ENCODE data around the gene F7. TPM values are rescaled to one million over a fixed set of nuclear protein-coding genes. Genes with fewer than 3 reads are reported as not detected.

F7 gene
- polyA plus RNA-seq, 12 donors = 0.94 to 3.5 (median 1.7) TPM; not detected in 2

DNA sequence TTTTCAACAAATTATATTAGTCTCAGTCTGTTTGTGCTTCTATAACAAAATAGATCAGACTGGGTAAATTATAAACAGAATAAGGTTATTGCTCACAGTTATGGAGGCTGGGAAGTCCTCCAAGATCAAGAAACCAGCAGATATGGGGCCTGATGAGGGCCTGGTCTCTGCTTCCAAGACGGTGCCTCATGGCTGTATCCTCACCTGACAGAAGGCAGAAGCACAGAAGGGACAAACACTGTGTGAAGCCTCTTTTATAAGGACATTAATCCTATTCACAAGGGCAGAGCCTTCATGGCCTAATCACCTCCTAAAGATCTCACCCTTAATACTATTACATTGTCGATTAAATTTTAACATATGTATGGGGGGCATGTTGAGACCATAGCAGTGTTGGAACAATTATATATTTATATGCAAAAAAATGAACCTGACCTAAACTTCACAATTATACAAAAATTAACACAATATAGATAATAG, 29.7 kb downstream of the F7 start:
- no peak for DNase-seq

DNA sequence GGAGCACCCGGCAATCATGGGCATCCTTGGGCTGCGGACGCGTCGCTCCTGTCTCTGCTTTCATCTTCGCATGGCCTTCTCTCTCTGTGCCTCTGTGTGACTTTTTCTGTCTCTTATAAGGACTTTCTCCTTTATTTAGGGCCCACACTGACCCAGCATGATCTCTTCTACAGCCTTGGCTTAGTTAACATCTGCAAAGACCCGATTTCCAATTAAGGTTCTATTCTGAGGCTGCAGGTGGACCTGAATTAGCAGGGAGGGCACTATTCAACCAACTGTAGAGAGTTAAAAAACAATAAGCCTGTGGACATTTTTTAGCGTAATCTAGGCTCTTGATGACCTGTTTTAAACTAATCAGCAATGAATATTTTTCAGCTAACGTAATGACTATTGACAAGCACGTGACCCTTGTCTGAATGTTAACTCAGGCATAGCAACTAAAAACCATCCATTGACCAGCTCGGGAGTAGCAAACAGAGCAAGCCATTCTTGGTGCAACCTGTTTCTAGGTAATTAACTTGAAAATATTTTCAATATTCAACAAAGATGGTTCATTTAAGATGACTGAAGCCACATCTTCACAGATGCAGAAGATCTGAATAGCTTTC, 32.2 kb downstream of the F7 start:
- no peak for DNase-seq

DNA sequence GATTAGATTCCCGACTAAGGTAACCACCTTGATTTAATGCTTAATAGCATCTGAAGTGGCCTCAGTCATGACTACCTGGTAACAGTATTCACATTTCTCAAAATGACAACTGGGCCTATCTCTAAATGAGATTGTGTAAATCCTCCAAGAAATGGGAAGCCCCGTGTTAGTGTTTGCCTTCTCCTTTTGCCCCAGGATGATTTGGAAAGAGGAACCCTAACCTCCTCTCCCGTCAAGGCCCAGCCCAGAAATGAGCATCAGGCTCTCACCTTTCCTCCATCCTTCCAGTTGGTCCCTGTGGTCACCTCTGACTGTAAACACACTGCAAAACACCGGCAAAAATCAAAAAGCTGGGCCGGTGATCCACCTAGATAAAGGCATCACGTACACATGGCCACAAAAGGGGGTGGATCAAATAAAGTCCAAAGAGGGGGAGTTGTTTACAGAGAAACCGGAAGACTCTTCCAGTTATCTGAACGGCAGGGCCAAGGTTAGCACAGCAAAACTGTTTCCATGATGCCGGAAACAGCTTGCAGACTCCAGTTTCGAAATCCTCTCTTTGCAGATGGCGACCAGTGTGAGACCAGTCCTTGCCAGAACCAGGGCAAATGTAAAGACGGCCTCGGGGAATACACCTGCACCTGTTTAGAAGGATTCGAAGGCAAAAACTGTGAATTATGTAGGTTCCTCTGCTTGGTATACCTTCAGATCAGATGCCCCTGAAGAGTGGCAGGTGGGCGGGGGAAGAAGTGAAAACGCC, 33.4 kb downstream of the F7 start:
- no peak for DNase-seq

DNA sequence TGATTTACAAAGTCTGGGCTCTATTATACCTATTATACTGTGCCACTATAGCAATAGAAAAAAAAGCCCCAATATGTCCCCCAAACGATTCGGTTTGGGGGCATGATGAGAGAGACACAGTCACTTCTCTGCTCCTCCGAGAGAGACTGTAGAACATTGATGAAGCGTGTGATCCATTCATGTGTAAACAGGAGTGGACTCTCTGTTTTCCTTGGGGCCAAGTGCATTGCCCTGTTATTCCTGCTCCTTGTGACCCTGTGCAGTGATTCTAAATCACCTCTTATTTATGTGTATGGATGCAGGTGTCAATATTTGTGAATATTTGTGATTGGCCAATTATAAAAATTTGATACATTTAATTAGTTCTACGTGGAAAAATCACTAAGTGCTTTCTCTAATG, 34.0 kb downstream of the F7 start:
- DNase-seq = no peak

DNA sequence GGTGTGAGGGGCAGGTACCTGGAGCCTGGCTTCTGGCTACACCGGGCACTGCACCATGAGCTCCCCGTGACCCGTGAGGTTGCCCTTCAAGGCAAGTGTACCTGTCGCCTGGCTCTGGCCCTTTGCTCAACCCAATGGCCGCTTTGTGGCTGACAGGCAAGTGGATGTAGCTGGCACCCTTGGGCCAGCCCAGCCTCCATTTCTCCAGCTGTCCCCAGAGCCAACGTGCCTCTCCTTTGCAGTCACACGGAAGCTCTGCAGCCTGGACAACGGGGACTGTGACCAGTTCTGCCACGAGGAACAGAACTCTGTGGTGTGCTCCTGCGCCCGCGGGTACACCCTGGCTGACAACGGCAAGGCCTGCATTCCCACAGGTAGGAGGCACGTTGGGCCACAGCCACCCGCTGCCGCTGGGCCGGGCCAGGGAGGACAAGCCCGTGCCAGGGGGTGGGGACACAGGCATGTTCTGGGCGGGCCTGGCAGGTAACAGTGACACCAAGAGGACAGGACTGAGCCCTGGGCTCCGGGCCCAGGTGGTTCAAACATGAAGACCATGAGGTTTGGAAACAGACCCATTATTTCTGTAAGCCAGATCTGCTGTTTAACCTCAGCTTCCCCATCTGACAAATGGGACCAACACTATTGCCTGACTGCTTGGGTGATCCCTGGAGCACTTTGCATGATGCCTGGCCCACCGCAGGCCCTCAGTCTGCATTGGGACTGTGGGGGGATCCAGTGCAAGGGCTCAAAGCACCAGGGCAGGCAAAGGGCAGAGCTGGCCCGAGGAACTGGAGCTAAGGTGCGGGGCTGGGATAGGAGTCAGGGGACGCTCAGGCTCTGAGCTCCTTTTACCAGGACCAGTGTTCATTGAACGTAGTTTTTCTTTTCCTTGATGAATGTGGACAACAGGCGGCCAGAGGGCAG, 35.3 kb downstream of the F7 start:
- DNase-seq = no peak

DNA sequence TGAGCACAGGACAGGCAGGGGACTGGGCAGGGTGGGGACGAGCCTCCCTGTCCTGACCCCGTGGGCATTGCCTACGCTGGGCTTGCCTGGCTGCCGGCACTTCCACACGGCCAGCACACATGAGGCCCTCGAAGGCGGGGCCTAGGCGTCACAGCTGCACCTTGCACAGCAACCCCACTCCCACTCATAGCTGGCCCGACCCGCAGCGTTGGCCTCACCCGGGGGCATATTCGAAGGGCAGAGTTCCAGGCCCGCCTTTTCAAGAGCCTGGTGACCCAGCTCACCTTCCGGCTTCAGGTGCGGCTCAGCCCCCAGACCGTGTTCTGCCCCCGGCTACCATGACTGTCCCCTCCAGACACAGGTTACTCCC, 36.0 kb downstream of the F7 start:
- no peak for DNase-seq

DNA sequence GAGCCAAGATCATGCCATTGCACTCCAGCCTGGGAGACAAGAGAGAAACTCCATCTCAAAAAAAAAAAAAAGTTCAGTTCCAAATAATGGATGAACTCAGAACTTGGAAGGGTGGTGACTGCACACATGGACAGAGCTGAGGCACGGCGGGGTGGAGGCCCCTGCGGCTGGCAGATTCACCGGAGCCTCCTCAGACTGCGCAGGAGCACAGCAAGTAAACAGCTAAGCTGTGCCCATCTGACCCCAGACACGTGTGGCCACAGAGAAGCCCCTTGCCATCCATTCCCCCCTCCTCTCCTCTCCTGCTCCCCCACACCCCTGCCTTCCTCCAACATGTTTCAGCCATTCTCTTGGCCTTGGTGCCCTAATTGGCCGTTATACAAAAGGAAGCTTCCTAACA, 37.3 kb downstream of the F7 start:
- no peak for DNase-seq

DNA sequence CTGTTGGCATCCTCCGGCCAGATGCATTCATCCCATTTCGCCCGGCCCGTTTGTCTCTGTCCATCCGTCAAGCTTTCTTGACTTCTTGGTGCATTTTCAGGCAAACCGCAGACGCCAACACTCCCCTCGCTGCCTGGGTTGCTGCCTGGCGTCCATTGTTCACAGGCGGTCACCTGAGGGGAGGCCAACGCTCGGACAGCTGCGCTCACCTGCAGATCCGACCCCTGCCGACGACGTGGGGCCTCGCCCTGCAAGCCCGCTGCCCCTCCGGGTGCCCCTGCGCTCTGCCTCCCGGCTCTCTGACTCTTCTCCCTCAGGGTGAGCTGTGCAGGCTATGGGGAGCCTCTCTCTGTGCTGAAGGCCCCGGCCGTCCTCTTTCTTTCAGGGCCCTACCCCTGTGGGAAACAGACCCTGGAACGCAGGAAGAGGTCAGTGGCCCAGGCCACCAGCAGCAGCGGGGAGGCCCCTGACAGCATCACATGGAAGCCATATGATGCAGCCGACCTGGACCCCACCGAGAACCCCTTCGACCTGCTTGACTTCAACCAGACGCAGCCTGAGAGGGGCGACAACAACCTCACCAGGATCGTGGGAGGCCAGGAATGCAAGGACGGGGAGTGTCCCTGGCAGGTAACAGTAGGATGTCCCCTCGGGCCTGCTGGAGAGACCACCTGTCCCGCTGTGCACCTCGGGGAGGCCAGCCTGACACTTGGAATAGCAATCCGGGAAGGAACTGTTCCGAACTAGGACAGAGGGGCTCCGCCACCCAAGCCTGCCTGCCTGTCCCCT, 38.1 kb downstream of the F7 start:
- no peak for DNase-seq

DNA sequence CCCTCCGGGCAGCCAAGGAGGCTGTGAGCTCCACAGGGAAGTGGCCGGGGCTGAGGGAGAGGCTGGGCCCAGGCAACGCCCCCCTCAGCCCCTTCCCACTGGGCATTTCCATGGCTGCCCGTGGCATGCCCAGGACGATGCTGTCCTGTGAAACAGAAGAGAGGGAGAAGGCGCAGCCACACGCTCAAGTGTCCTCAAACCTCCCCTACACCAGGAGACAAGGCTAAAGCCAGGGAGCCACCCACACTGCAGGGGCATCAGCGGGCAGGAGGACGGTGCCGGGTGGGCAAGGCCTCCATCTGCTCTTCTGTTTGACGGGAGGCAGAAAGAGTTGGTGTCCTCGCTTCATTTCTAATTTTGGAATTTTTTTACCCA, 38.7 kb downstream of the F7 start:
- no peak for DNase-seq

DNA sequence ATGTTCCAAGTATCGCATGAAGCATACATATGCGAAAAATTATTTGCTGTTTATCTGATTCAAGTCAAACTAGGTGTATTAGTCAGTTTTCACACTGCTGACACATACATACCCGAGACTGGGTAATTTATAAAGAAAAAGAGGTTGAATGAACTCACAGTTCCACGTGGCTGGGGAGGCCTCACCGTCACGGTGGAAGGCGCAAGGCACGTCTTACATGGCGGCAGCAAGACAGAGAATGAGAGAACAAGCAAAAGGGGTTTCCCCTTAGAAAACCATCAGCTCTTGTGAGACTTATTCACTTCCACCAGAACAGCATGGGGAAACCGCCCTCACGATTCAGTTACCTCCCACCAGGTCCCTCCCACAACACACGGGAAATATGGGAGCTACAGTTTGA, 39.9 kb downstream of the F7 start:
- DNase-seq = no peak

DNA sequence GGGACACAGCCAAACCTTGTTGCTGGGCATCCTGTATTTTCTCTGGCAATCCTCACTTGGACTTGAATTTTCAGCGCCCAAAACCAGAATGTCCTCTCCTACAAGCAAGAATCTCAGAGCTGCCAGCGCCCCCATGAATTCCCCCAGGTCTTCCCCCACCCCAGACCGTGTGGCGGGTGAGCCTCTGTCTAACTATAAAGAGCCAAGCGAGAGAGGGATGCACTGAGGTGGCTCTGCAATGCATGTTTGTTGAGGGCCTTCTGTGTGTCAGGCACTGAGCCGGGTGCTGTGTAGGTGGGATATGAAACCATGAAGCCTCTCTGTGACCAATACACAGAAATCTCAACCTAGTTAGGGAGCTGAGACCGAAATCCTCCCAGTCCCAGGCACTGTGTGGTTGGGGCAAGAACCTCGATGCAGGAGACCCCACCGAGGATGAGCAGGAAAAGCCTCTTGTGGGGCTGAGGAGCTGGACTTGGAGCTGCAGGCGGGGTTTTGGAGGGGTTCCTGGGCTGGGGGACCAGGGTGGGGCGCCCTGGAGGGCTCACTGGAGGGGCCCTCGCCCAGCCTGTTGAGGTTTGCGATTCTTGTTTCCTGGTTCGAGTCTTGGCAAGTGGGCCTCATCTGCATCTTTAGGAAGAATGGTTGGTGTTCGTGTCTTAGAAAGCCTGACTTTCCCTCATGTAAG, 40.5 kb downstream of the F7 start:
- DNase-seq = no peak

DNA sequence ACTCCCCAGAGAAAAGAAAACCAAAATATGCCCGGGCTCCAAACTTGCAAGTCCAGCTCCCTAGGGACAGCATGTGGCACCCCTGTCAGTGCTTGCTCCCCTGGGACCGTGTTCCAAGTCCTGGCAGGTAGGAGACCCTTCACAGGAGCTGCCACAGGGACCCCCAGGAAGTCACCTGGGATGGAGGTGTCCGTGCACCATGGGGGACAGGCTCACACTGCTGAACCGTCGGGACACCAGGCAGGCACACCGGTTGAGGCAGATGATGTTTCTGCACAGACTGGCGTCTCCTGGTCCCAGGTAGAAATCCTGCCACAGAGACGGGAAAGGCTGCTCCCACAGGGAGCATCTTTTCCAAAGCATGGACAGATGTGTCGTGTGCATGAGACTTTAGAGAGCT, 41.2 kb downstream of the F7 start:
- DNase-seq = no peak

DNA sequence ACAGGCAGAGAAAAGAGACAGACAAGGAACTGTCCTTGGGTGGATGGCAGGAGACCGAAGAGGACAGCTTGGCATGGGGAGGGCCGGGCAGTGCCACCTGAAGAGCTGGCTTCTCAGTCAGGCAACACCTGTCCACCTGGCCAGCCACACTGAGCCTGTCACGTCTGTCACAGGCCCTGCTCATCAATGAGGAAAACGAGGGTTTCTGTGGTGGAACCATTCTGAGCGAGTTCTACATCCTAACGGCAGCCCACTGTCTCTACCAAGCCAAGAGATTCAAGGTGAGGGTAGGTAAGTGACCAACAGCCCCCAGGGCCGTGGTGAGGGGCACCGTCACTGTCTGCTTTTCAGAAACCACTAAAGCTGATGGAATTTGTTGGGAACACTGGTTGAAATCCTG, 41.6 kb downstream of the F7 start:
- no peak for DNase-seq

DNA sequence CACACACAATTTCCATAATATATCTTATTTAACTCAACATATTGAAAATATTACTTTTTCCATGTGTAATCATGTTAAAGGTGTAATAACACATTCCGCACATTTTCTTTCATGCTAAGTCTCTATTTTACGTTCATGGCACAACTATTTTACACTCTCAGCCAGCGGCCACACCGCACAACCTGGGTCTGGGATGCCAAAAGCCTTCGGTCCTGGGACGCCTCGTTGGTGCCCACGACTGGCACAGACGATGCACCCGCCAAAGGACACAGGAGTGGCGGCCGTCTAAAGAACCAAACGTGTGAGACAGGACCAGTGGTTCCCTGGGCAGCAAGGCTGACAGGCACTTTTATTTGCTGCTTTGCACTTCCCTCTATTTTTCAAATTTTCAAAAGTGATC, 42.8 kb downstream of the F7 start:
- no peak for DNase-seq

DNA sequence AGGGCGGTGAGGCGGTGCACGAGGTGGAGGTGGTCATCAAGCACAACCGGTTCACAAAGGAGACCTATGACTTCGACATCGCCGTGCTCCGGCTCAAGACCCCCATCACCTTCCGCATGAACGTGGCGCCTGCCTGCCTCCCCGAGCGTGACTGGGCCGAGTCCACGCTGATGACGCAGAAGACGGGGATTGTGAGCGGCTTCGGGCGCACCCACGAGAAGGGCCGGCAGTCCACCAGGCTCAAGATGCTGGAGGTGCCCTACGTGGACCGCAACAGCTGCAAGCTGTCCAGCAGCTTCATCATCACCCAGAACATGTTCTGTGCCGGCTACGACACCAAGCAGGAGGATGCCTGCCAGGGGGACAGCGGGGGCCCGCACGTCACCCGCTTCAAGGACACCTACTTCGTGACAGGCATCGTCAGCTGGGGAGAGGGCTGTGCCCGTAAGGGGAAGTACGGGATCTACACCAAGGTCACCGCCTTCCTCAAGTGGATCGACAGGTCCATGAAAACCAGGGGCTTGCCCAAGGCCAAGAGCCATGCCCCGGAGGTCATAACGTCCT, 43.4 kb downstream of the F7 start:
- no peak for DNase-seq

DNA sequence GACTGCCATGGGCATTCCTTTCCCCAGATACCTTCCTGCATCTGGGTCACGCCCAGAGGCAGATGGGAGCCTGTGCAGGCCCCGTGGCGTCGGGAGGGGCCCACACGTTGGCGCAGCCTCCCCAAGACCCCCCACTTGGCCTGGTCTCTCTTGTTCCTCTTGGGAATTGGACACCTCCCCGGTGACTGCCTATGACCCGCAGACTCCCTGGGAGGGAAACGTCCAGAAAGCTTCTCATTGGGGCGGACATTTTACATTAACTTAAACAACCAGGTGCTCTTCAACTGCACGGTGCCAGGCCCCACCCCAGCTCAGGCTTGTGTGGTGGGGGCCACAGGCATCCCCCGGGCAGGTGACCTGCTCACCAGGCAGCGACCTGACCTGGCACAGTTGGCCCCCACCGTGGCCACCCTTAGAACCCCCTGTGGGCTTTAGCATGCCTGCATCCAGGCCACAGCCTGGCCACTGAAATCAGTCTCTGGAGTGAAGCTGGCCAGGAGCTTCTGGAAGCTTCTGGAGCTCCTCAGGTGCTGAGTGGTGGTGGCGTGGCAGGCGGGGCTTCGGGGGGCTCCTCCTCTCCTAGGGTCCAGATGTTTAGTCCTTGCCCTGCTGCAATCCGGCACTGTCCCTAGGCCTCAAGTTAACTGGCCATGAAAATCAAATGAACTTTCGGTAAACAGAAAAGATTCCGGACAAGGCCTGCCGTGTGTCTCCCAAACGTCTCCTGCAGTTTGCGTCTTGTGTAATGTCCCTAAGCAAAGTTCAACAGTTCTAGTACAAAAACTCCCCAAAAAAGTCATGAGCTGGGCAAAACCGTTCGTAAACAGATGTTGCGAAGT, 44.3 kb downstream of the F7 start:
- no peak for DNase-seq

DNA sequence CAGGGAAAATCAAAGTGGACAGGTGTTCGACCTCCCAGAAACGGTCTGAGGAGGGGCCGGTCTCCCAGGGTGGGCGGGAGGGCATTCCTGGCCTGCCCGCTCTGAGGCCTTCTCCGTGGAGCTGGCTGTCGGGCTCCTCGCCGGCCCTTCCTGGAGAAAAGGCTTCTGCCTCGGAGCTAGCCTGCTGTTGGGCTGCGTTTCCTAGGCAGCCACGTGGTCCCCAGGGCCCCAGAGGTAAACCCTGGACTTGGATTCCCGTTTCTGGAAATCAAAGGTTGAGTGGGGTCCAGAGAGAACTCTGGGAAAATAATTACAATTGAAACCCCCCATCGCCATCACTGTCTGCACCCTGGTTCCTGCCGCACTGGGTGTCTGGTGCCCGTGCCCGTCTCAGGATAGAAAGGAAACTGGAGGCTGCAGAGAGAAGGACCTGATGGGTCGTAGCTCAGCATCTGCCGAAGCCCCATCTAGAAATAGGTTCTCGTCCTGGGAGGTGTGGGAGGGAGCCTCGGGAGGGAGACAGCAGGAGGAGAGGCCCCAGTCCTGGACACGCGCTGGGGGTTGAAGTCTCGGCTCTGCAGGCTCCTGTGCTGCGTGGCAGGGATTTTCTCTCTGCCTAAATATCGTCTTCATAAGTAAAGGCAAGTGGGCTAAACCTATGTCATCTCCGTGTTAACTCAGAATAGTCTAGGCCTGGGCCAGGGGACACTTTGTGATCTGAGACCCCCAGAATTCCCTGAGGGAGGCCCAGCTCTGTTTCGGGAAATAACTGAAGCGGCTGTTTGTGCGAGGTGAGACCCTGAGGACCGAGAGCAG, 45.2 kb downstream of the F7 start:
- no peak for DNase-seq

DNA sequence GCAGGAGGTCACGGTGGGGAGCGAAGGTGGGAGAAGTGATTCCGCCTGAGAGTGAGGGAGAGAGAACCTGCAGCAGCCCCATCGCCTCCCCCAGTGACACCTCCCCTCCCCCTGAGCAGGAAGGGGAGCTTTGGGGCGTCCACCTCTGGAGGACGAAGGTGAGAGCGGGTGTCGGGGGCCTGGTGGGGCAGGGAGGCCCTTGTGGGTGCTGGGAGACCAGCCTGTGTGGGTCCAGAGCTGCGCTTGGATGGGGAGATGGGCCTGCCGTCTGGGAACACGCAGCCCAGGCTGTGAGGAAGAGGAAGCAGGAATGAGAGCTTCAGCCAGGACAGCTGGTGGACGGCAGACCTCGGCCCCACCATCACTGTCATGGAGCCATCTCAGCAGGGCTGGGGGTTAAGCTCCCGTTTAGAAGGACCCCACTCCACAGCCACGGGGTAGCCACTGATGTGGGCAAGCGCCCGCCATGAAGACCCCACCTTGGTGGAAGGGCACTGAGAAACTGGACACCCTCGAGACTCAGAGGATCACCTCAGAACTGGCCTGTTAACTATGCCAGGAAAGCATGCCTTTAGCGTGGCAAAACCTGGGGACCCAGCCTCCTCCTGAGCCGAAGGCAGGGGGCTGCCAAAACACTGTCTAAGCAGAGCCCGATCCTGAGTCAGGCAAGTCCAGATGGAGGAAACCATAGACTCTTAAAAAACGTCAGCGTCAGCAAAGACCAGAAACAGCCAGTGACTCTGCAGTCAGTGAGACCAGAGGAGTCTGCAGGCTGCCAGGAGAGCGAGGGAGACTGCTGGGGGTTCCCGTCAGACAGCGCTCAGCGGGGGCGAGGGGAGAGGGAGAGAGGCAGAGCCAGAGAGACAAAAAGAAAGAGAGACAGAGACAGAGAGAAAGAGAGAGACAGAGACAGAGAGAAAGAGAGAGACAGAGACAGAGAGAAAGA, 46.4 kb downstream of the F7 start:
- DNase-seq = peak; percentile 33
